GM21528 (cell line): Measurements from ENCODE around the gene REEP1.

Source experiments
- ATAC-seq: cut with Tn5 transposase; IDR thresholded peaks from one replicate; pipeline ENCODE4 v1.9.1; 2021; ENCODE audit warnings: mild to moderate bottlenecking, moderate library complexity; ENCODE audit not compliant: unreplicated experiment, low FRiP score

REEP1 gene

DNA sequence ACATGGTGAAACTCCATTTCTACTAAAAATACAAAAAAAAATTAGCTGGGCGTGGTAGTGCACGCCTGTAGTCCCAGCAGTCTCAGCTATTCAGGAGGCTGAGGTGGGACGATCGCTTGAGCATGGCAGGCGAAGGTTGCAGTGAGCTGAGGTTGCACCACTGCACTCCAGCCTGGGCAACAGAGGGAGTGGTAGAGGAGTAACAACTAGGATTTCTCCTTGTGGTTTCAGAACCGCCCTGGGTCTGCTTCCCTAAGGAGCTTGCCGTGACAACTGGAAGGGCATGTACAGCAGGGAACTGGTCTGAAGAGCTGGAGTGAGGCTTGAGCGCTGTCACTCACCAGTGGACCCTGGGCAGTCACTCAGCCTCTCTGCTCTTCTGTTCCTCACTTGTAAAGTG, 29.1 kb downstream of the REEP1 start:
- ATAC-seq, result no peak

DNA sequence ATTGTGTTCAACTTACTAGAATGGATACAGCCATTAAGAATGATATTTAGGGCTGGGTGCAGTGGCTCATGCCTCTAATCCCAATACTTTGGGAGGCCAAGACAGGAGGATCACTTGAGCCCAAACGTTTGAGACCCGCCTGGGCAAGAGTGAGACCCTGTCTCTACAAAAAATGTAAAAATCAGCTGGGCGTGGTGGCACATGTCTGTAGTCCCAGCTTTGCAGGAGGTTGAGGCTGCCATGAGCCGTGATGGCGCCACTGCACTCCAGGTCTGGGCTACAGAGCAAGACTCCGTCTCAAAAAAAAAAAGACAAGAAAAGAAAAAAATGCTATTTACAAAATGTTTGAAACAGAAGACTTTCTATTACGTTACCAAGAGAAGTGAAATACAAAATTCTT, 30.0 kb downstream of the REEP1 start:
- no peak for ATAC-seq

- ATAC-seq, result no peak
These were observed 31.5 kb downstream of the REEP1 start for GRCh38 chr2:86305915-86306254.

DNA sequence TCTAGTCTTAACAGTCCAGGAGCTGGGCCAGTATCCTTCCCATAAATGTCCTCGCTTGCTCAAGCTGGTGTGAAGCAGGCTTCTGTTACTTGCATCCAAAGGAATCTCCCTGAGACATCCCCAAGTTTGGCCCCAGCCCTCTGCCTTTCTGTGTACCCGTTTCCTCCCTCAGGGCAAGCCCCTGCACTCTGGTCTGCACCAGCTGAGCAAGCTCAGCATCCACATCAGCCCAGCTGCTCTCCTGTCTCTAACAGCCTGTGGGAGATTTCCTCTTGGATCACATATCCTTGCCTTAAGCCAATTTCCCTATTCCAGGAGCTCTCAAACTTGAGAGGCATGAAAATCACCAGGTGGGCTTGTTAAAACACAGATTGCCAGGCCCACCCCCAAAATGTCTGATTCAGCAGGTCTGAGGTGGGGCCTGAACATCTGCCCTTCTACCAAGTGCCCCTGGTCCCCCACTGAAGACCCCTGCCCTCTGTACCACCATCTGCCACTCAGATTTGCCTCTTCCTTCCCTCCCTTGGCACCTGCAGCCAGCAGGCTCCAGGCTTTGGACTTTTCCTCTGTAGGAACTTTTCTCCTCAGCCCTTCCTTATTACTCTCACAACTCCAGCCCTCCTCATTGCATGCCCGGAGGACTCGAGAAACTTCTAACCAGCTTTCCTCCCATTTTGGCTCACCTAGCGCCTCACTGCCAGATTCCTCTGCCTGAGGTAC, 32.1 kb downstream of the REEP1 start:
- ATAC-seq, result no peak

GRCh38 chr2:86304416-86304815, 33.0 kb downstream of the REEP1 start:
- no peak for ATAC-seq

- no peak for ATAC-seq
These were observed 35.1 kb downstream of the REEP1 start for GRCh38 chr2:86302320-86302719.

DNA sequence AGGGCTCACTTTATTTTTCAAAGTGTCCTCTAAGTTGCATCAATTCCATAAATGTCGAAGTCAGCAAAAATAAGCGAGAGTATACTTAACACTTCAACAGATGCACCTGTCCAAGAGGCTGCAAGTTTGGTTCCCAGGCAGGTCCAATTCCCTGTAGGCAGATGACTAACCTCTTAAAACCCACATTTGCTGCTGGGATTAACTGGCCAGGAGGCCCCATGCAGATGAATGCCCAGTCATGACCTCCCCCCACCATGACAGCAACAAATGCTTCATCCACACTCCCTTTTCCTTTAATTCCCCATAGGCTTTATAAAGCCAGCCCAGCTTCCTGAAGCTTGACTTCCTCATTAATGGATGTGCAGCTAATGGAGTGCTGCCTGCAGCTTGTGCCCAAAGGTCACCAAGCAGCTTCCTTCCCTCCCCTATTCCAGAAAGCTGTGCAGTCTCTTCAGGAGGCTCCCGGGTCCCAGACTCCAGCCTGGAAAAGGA, 35.7 kb downstream of the REEP1 start:
- ATAC-seq, result no peak

GRCh38 chr2:86301009-86301408, 36.4 kb downstream of the REEP1 start:
- ATAC-seq, result no peak

GRCh38 chr2:86300496-86300895, 36.9 kb downstream of the REEP1 start:
- no peak for ATAC-seq

DNA sequence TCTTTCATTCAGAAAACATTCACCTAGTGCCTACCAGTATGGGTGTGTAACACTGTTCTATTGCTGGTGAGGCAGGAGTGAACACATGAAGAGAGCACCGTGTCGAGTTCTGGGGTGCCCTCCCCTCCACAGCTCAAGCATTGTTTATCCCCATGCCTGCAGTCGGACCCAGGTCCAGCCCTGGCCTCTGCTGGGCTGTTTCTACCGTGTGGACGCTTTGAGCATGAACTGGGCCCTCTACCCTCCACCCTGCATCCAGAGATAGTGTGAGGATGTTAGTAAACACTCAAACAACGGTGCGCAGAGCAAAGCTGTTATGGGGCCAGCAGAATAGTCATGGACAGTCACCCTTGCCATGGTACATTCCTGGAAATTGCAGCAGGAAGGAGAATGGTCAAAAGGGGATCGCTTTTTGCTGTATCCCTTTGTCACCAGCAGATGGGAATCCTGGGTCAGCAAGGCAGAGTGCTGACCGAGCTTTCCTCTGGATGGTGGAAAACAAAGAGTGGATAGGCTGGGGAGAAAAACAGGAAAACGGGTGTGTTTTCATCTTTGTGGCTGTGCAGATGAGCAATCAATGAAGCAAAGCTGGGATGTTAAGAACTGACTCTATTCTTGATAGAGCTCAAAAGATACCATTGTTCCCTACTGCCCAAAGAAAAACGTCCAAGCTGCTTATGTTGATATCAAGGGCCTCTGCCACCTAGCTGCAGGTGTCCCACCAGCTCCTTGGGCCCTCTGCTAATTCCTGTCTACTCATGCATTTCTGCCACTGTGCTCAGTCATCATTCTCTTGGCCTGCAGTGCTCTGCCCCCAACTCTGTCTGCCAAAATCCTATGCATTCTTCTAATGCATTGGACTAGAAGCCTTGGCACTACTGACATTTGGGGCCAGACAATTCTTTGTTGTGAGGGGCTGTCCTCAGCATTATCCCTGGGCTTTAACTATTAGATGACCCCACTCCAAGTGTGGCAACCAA, 38.7 kb downstream of the REEP1 start:
- no peak for ATAC-seq

GRCh38 chr2:86297382-86298147, 39.9 kb downstream of the REEP1 start:
- no peak for ATAC-seq

- ATAC-seq, result no peak
These were observed 40.5 kb downstream of the REEP1 start for GRCh38 chr2:86296947-86297346.

- ATAC-seq, result no peak
These were observed 42.4 kb downstream of the REEP1 start for GRCh38 chr2:86295066-86295465.

DNA sequence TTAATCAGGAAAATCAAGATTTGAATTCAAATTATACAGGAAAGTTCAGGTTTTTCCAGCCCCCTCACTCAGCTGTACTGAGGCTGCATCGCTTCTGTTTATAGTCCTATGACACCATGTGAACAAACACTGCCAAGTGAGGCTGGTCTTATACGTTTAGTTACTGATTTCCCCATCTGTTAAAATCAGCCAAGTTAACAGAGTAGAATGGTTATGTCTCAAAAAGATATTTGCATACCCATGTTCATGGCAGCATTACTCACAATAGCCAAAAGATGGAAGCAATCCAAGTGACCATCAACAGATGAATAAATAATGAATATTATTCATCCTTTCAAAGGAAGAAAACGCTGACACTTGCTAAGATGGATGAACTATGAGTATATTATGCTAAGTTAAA, 43.8 kb downstream of the REEP1 start:
- no peak for ATAC-seq

GRCh38 chr2:86292571-86293515, 44.6 kb downstream of the REEP1 start:
- ATAC-seq, result no peak

GRCh38 chr2:86291328-86291662, 46.1 kb downstream of the REEP1 start:
- ATAC-seq, result no peak

DNA sequence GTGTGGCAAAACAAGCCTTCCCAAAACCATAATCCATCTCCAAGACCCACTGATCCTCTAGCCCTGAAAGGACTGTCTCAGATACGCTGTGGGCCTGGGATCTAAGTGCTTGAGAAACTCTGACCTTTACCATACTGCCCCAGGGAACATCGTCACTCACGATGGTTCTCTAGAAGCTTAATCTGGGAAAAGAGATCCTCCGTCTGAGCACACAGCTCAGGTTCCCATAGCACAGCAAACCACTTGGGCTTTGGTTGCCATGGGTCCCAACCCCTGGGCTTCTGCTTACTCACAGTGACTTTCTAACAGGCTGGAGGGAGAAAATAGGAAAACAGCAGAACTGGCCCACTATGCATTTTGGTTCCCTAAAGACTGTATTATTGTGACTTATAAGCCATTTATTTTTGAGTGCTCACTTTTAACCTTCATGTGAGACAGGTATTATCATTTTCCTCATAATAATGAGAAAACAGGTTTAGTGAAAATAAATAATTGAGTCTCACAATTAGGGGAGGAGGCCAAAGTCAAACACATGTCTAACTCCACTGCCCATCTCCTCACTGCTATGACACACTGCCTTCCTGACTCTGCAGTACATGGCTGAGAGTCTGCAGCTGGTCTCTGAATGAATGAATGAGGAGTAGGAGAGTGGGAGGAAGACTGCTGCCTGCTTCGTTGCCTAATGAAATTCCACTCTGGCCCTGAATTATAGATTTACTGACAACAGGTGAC, 46.7 kb downstream of the REEP1 start:
- no peak for ATAC-seq

DNA sequence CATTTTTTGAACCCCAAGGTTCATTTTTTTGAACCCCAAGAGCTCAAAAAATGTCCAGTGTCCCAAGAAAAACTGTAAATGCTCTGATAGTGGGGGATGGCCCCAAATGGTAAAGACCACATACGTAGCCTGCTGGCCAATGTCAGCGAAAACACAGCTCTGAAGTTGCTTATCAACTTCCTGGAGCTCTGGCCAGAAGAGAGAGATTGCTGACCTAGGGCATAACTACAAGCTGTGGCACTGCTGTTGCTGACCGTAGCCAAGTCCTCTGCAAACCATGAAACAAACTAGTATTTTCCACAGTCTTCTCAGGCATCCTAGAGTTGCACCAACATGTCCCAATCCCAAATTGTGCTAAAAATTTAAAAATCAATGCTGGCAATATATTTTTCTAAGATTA, 50.9 kb downstream of the REEP1 start:
- ATAC-seq, result no peak

DNA sequence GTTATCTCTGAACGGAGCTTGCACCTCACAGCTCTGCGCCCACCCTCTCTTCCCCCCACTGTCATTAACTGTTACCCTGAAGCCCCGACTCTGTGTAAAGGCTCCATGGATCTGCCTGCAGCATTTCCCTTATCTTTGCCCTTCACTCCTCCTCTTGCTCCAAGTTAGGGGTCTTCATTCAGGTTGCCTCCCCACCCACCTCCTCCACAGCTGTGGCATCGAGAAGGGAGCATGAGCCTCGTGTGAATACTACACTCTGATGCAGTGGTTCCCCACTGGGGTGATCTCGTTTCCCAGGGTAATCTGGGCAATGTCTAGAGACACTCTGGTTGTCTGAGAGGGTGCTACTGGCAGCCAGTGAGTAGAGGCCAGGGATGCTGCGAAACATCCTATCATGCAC, 51.4 kb downstream of the REEP1 start:
- no peak for ATAC-seq
